ENCODE measurements around the gene FAM72B.
"Not testable (repeated sequence)": the region's sequence is repeated elsewhere in the genome, so short reads cannot be mapped to it uniquely, and the experiment has no call there.

Gene FAM72B

GRCh38 chr1:121148489-121149190 is 35.5 kb downstream of the FAM72B start:
- not testable (repeated sequence) for H2BK5ac ChIP-seq (ENCODE audit: low read depth, low read length, poor library complexity); H4K8ac ChIP-seq (ENCODE audit: low read depth, low read length); H3K27ac ChIP-seq (ENCODE audit: low read depth, low read length); H3K4ac ChIP-seq (ENCODE audit: low read depth, low read length); H2AFZ ChIP-seq (ENCODE audit: insufficient read depth, low read length, poor library complexity); H2BK12ac ChIP-seq (ENCODE audit: low read length); H3K4me1 ChIP-seq (ENCODE audit: control insufficient read depth in 1 of 2, insufficient read depth in 2 of 2, low read length in 2 of 2); H2BK120ac ChIP-seq (ENCODE audit: insufficient read depth, low read length, poor library complexity); H3K14ac ChIP-seq (ENCODE audit: low read length); DNase-seq; H3K4me3 ChIP-seq (ENCODE audit: low read depth, low read length); H3K36me3 ChIP-seq (ENCODE audit: control insufficient read depth in 1 of 2, insufficient read depth in 2 of 2, low read length in 2 of 2); H3K23ac ChIP-seq (ENCODE audit: low read length); H3K18ac ChIP-seq (ENCODE audit: low read length); H3K79me2 ChIP-seq (ENCODE audit: control insufficient read depth, insufficient read depth, low read length, poor library complexity); H3K9ac ChIP-seq (ENCODE audit: low read length); H3K4me2 ChIP-seq (ENCODE audit: low read length); H3K9me3 ChIP-seq (ENCODE audit: insufficient read depth, low read depth, low read length); H4K91ac ChIP-seq (ENCODE audit: low read depth, low read length); H3K79me1 ChIP-seq (ENCODE audit: low read length); H3K27me3 ChIP-seq (ENCODE audit: insufficient read depth, low read length); H2AK5ac ChIP-seq (ENCODE audit: low read length); H4K12ac ChIP-seq (ENCODE audit: low read depth, low read length)
- WGBS (ENCODE audit: extremely low coverage, insufficient coverage, insufficient read length): no CpG with 5 or more reads among the region's 9 CpGs

- H2AFZ ChIP-seq (ENCODE audit: insufficient read depth, low read length, poor library complexity); H3K18ac ChIP-seq (ENCODE audit: low read length); H3K4ac ChIP-seq (ENCODE audit: low read depth, low read length); H3K23ac ChIP-seq (ENCODE audit: low read length); H3K14ac ChIP-seq (ENCODE audit: low read length); H2BK5ac ChIP-seq (ENCODE audit: low read depth, low read length, poor library complexity); H4K91ac ChIP-seq (ENCODE audit: low read depth, low read length); DNase-seq; H3K4me2 ChIP-seq (ENCODE audit: low read length); H3K27me3 ChIP-seq (ENCODE audit: insufficient read depth, low read length); H3K9ac ChIP-seq (ENCODE audit: low read length); H3K9me3 ChIP-seq (ENCODE audit: insufficient read depth, low read depth, low read length); H2AK5ac ChIP-seq (ENCODE audit: low read length); H2BK120ac ChIP-seq (ENCODE audit: insufficient read depth, low read length, poor library complexity); H3K27ac ChIP-seq (ENCODE audit: low read depth, low read length); H3K36me3 ChIP-seq (ENCODE audit: control insufficient read depth in 1 of 2, insufficient read depth in 2 of 2, low read length in 2 of 2); H4K12ac ChIP-seq (ENCODE audit: low read depth, low read length); H3K4me1 ChIP-seq (ENCODE audit: control insufficient read depth in 1 of 2, insufficient read depth in 2 of 2, low read length in 2 of 2); H3K79me1 ChIP-seq (ENCODE audit: low read length); H4K8ac ChIP-seq (ENCODE audit: low read depth, low read length); H3K4me3 ChIP-seq (ENCODE audit: low read depth, low read length); H3K79me2 ChIP-seq (ENCODE audit: control insufficient read depth, insufficient read depth, low read length, poor library complexity); H2BK12ac ChIP-seq (ENCODE audit: low read length): not testable (repeated sequence)
- WGBS (ENCODE audit: extremely low coverage, insufficient coverage, insufficient read length): no CpG with 5 or more reads among the region's 6 CpGs
These were observed 43.7 kb downstream of the FAM72B start for GRCh38 chr1:121140393-121140792.

- H3K9me3 ChIP-seq (ENCODE audit: insufficient read depth, low read depth, low read length); H2AFZ ChIP-seq (ENCODE audit: insufficient read depth, low read length, poor library complexity); H2AK5ac ChIP-seq (ENCODE audit: low read length); H4K8ac ChIP-seq (ENCODE audit: low read depth, low read length); H3K23ac ChIP-seq (ENCODE audit: low read length); H3K27me3 ChIP-seq (ENCODE audit: insufficient read depth, low read length); DNase-seq; H3K79me1 ChIP-seq (ENCODE audit: low read length); H3K36me3 ChIP-seq (ENCODE audit: control insufficient read depth in 1 of 2, insufficient read depth in 2 of 2, low read length in 2 of 2); H4K12ac ChIP-seq (ENCODE audit: low read depth, low read length); H3K4me1 ChIP-seq (ENCODE audit: control insufficient read depth in 1 of 2, insufficient read depth in 2 of 2, low read length in 2 of 2); H3K4me2 ChIP-seq (ENCODE audit: low read length); H2BK12ac ChIP-seq (ENCODE audit: low read length); H3K27ac ChIP-seq (ENCODE audit: low read depth, low read length); H3K14ac ChIP-seq (ENCODE audit: low read length); H3K79me2 ChIP-seq (ENCODE audit: control insufficient read depth, insufficient read depth, low read length, poor library complexity); H3K18ac ChIP-seq (ENCODE audit: low read length); H2BK5ac ChIP-seq (ENCODE audit: low read depth, low read length, poor library complexity); H2BK120ac ChIP-seq (ENCODE audit: insufficient read depth, low read length, poor library complexity); H4K91ac ChIP-seq (ENCODE audit: low read depth, low read length); H3K4me3 ChIP-seq (ENCODE audit: low read depth, low read length); H3K4ac ChIP-seq (ENCODE audit: low read depth, low read length); H3K9ac ChIP-seq (ENCODE audit: low read length): not testable (repeated sequence)
- no CpG with 5 or more reads among the region's 1 CpG for WGBS (ENCODE audit: extremely low coverage, insufficient coverage, insufficient read length)
These were observed 52.6 kb downstream of the FAM72B start for GRCh38 chr1:121131494-121131893.

GRCh38 chr1:121118480-121118824 is 65.7 kb downstream of the FAM72B start:
- not testable (repeated sequence) for H3K9me3 ChIP-seq (ENCODE audit: insufficient read depth, low read depth, low read length); H3K4ac ChIP-seq (ENCODE audit: low read depth, low read length); H4K8ac ChIP-seq (ENCODE audit: low read depth, low read length); H3K36me3 ChIP-seq (ENCODE audit: control insufficient read depth in 1 of 2, insufficient read depth in 2 of 2, low read length in 2 of 2); H3K4me2 ChIP-seq (ENCODE audit: low read length); H2BK12ac ChIP-seq (ENCODE audit: low read length); H3K27ac ChIP-seq (ENCODE audit: low read depth, low read length); H3K27me3 ChIP-seq (ENCODE audit: insufficient read depth, low read length); H3K9ac ChIP-seq (ENCODE audit: low read length); H2AFZ ChIP-seq (ENCODE audit: insufficient read depth, low read length, poor library complexity); H3K18ac ChIP-seq (ENCODE audit: low read length); H4K91ac ChIP-seq (ENCODE audit: low read depth, low read length); H2BK5ac ChIP-seq (ENCODE audit: low read depth, low read length, poor library complexity); H2AK5ac ChIP-seq (ENCODE audit: low read length); H4K12ac ChIP-seq (ENCODE audit: low read depth, low read length); H3K79me2 ChIP-seq (ENCODE audit: control insufficient read depth, insufficient read depth, low read length, poor library complexity); H3K79me1 ChIP-seq (ENCODE audit: low read length); H3K4me3 ChIP-seq (ENCODE audit: low read depth, low read length); H2BK120ac ChIP-seq (ENCODE audit: insufficient read depth, low read length, poor library complexity); H3K14ac ChIP-seq (ENCODE audit: low read length); H3K23ac ChIP-seq (ENCODE audit: low read length); H3K4me1 ChIP-seq (ENCODE audit: control insufficient read depth in 1 of 2, insufficient read depth in 2 of 2, low read length in 2 of 2); DNase-seq
- WGBS (ENCODE audit: extremely low coverage, insufficient coverage, insufficient read length): no CpG with 5 or more reads among the region's 20 CpGs
